NT2/D1 (cell line): Measurements from ENCODE around the gene TMEM125.

Experiments used
- SUZ12 ChIP-seq: IDR thresholded peaks from 2 replicates; pipeline ENCODE4 v1.6.1; 2011; ENCODE audit not compliant: insufficient read length, insufficient read depth; ENCODE audit errors: extremely low read depth
- YY1 ChIP-seq: IDR thresholded peaks from 2 replicates; pipeline ENCODE4 v1.6.1; 2011; ENCODE audit not compliant: insufficient read length, insufficient read depth
- ZNF274 ChIP-seq: IDR thresholded peaks from 2 replicates; pipeline ENCODE4 v1.6.1; 2011; ENCODE audit warnings: mild to moderate bottlenecking, low read depth, low read length

- TF ChIP-seq ZNF274: no peak
- TF ChIP-seq YY1: no peak
- no peak for TF ChIP-seq SUZ12
Measured at GRCh38 chr1:43319288-43319687, 49.5 kb downstream of the TMEM125 start.
